DOHH2 (cell line): ENCODE data around the gene CDH4.

Experiments used
- CTCF ChIP-seq: fragments of 200-600 bp; sonication (generic); IDR thresholded peaks from one replicate; pipeline ENCODE4 v1.5.1; 2014; ENCODE audit warnings: antibody characterized with exemption, mild to moderate bottlenecking, low read depth, low read length; ENCODE audit not compliant: poor library complexity, severe bottlenecking
- EZH2phosphoT487 ChIP-seq: fragments of 200-600 bp; sonication (generic); IDR thresholded peaks from 2 replicates; pipeline ENCODE4 v1.6.1; 2017; ENCODE audit warnings: borderline replicate concordance, mild to moderate bottlenecking, antibody characterized with exemption, low read length, moderate library complexity, mixed read lengths

- TF ChIP-seq CTCF: no peak
- TF ChIP-seq EZH2phosphoT487: no peak
Observed at GRCh38 chr20:61759286-61760065, 507.4 kb downstream of the CDH4 start.
